ENCODE measurements around the gene C4B.
"Not testable (repeated sequence)": the region's sequence is repeated elsewhere in the genome, so short reads cannot be mapped to it uniquely, and the experiment has no call there.

GRCh38 chr6:32010856-32011530 lies 3.6 kb upstream of the C4B start:
- not testable (repeated sequence) for TF ChIP-seq POLR2AphosphoS5 (IDR thresholded peaks at IDR 0.05; ENCODE audit: insufficient read depth, low read depth, low read length); POLR2A (IDR thresholded peaks at IDR 0.05; ENCODE audit: low read depth, low read length); GATA2 (IDR thresholded peaks at IDR 0.05; ENCODE audit: insufficient read depth, insufficient read length, low read depth, low read length); JUN (IDR thresholded peaks at IDR 0.05; ENCODE audit: borderline replicate concordance, insufficient read depth, insufficient read length, low read depth); EZH2 (IDR thresholded peaks at IDR 0.05; ENCODE audit: borderline replicate concordance, low read depth, low read length, severe bottlenecking); FOS (IDR thresholded peaks at IDR 0.05; ENCODE audit: borderline replicate concordance, insufficient read depth, low read length)
- TF ChIP-seq, protein P1, sequence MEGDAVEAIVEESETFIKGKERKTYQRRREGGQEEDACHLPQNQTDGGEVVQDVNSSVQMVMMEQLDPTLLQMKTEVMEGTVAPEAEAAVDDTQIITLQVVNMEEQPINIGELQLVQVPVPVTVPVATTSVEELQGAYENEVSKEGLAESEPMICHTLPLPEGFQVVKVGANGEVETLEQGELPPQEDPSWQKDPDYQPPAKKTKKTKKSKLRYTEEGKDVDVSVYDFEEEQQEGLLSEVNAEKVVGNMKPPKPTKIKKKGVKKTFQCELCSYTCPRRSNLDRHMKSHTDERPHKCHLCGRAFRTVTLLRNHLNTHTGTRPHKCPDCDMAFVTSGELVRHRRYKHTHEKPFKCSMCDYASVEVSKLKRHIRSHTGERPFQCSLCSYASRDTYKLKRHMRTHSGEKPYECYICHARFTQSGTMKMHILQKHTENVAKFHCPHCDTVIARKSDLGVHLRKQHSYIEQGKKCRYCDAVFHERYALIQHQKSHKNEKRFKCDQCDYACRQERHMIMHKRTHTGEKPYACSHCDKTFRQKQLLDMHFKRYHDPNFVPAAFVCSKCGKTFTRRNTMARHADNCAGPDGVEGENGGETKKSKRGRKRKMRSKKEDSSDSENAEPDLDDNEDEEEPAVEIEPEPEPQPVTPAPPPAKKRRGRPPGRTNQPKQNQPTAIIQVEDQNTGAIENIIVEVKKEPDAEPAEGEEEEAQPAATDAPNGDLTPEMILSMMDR (IDR thresholded peaks at IDR 0.05; ENCODE audit: extremely low read depth in 1 of 2, insufficient read depth in 1 of 2, low read depth in 1 of 2, low read length in 2 of 2) = not testable (repeated sequence)
- TF ChIP-seq, protein P2, sequence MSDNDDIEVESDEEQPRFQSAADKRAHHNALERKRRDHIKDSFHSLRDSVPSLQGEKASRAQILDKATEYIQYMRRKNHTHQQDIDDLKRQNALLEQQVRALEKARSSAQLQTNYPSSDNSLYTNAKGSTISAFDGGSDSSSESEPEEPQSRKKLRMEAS (IDR thresholded peaks at IDR 0.05; ENCODE audit: insufficient read depth, insufficient read length) = not testable (repeated sequence)
